Stimulated activated CD4-positive, alpha-beta T cell treated with anti-CD3 and anti-CD28 coated beads, Interleukin-15, amount 100 ng/mL, for 1 hour (primary cell): ENCODE measurements around the gene RASA2.

Experiments
- DNase-seq, 2 donors: peaks; one replicate each; pipeline ENCODE4 v3.0.0-alpha.2; 2020; ENCODE audit warnings: low read depth in 1 of 2, low spot score in 1 of 2

The RASA2 gene

GRCh38 chr3:141643391-141643790, 156.6 kb downstream of the RASA2 start:
- DNase-seq: no peak

- DNase-seq: no peak
These were observed 157.0 kb downstream of the RASA2 start for GRCh38 chr3:141643796-141644195.

GRCh38 chr3:141644931-141645330, 158.1 kb downstream of the RASA2 start:
- DNase-seq: peak; percentile 35 to 59

GRCh38 chr3:141646760-141647561, 160.1 kb downstream of the RASA2 start:
- DNase-seq: no peak

- DNase-seq: no peak
These were observed 160.7 kb downstream of the RASA2 start for GRCh38 chr3:141647562-141647915.

GRCh38 chr3:141648055-141648910, 161.5 kb downstream of the RASA2 start:
- no peak for DNase-seq

- DNase-seq: no peak
These were observed 163.0 kb downstream of the RASA2 start for GRCh38 chr3:141649871-141650270.

GRCh38 chr3:141650783-141651182, 164.0 kb downstream of the RASA2 start:
- DNase-seq: no peak

GRCh38 chr3:141651409-141651808, 164.6 kb downstream of the RASA2 start:
- DNase-seq: no peak

GRCh38 chr3:141652349-141652748, 165.5 kb downstream of the RASA2 start:
- DNase-seq: no peak

GRCh38 chr3:141653847-141654246, 167.0 kb downstream of the RASA2 start:
- no peak for DNase-seq

- DNase-seq: no peak
These were observed 169.0 kb downstream of the RASA2 start for GRCh38 chr3:141655801-141656200.

GRCh38 chr3:141656771-141657170, 169.9 kb downstream of the RASA2 start:
- no peak for DNase-seq

GRCh38 chr3:141657516-141657915, 170.7 kb downstream of the RASA2 start:
- DNase-seq: no peak

GRCh38 chr3:141659821-141660613, 173.2 kb downstream of the RASA2 start:
- DNase-seq: no peak

- DNase-seq: no peak
These were observed 173.8 kb downstream of the RASA2 start for GRCh38 chr3:141660614-141660947.

GRCh38 chr3:141661229-141662196, 174.7 kb downstream of the RASA2 start:
- no peak for DNase-seq

GRCh38 chr3:141663993-141664392, 177.2 kb downstream of the RASA2 start:
- no peak for DNase-seq
